GM12874 (cell line): ENCODE data around the gene CDYL2.

ENCODE experiments used
- CTCF ChIP-seq: IDR thresholded peaks from 2 replicates; pipeline ENCODE4 v1.5.1; 2011; ENCODE audit warnings: low read depth, mild to moderate bottlenecking, control low read depth, low read length, moderate library complexity; ENCODE audit not compliant: insufficient read depth

CDYL2 gene

GRCh38 chr16:80591071-80591915 lies 213.1 kb downstream of the CDYL2 start:
- no peak for TF ChIP-seq CTCF

GRCh38 chr16:80587071-80587470 lies 217.3 kb downstream of the CDYL2 start:
- no peak for TF ChIP-seq CTCF

- no peak for TF ChIP-seq CTCF
These were observed 217.9 kb downstream of the CDYL2 start for GRCh38 chr16:80586476-80586875.

- TF ChIP-seq CTCF = no peak
These were observed 218.6 kb downstream of the CDYL2 start for GRCh38 chr16:80585764-80586163.

- TF ChIP-seq CTCF = no peak
These were observed 220.9 kb downstream of the CDYL2 start for GRCh38 chr16:80583466-80583865.

GRCh38 chr16:80580109-80580832 lies 224.1 kb downstream of the CDYL2 start:
- no peak for TF ChIP-seq CTCF

GRCh38 chr16:80577485-80578280 lies 226.7 kb downstream of the CDYL2 start:
- TF ChIP-seq CTCF = no peak
